A549 treated with CpdA at 1 μM for 4 hours (cell line): ENCODE results near the gene SOWAHB. TPM values are rescaled to one million over a fixed set of nuclear protein-coding genes. Genes with fewer than 3 reads are reported as not detected.

Source experiments
- total RNA-seq: library from RNA; stranded (reverse); fragments of 200-300 nt; extraction: Qiagen RNA extraction; gene quantifications from 5 replicates; pipeline ENCODE4 v1.2.3, GENCODE V29; 2022; ENCODE audit warnings: low read depth

SOWAHB gene
- total RNA-seq = 0.06 TPM in 1 of 5 replicates, not detected in the others

GRCh38 chr4:76897536-76898384, at the start of gene SOWAHB:
TSS of gene SOWAHB (minus strand) at chr4:76898144. CDS start at chr4:76897849, 295 bp downstream.

Other genes starting within 250 kb of the SOWAHB start
- 26.3 to 51.6 TPM (median 33.9 TPM) in 5 replicates for gene SEPTIN11, start 51.6 kb upstream of the SOWAHB start, total RNA-seq
- 65.7 to 75.2 TPM (median 67.8 TPM) in 5 replicates for gene CCNI, start 177.8 kb upstream of the SOWAHB start, total RNA-seq